ENCODE results near the gene TMEM212. TPM values are rescaled to one million over a fixed set of nuclear protein-coding genes. Genes with fewer than 3 reads are reported as not detected.

Gene TMEM212
- total and polyA plus RNA-seq, 7 donors: not detected

DNA sequence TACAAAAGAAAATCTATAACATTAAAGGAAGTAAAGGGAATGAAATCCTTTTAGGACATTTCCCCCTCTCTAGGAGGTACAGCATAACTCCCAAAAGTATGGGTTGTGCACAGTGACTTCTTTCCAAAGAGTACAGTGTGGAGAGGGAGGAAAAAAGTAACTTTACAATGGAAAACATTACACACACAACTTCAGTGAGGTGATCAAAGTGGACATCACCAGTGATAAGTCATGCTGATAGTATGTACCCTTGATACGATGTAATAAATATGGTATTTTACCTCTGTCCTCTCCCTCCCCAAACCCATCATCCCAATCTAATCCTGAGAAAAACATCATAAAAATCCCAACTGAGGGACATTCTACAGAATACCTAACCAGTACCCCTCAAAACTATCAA is 43.6 kb upstream of the TMEM212 start:
- TF ChIP-seq, protein P1, sequence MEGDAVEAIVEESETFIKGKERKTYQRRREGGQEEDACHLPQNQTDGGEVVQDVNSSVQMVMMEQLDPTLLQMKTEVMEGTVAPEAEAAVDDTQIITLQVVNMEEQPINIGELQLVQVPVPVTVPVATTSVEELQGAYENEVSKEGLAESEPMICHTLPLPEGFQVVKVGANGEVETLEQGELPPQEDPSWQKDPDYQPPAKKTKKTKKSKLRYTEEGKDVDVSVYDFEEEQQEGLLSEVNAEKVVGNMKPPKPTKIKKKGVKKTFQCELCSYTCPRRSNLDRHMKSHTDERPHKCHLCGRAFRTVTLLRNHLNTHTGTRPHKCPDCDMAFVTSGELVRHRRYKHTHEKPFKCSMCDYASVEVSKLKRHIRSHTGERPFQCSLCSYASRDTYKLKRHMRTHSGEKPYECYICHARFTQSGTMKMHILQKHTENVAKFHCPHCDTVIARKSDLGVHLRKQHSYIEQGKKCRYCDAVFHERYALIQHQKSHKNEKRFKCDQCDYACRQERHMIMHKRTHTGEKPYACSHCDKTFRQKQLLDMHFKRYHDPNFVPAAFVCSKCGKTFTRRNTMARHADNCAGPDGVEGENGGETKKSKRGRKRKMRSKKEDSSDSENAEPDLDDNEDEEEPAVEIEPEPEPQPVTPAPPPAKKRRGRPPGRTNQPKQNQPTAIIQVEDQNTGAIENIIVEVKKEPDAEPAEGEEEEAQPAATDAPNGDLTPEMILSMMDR (IDR thresholded peaks at IDR 0.05): no peak
- intact Hi-C loops (cut with DNase I): no loop called here
- Histone ChIP-seq H3K4me3 (no peak overlapping the region), H3K27ac (no peak overlapping the region), H3K4me1 (no peaks in the 10 kb centered on the region), H3K27me3 (ENCODE audit: insufficient read depth in 3 of 3, low read length in 2 of 3) (no peaks in the 10 kb centered on the region), H3K9me3 (no peaks in the 10 kb centered on the region), H3K36me3 (ENCODE audit: insufficient read depth in 1 of 2, low read depth in 1 of 2) (no peaks in the 10 kb centered on the region)
- 96 to 100% (median 97%) methylated on average over 1 of the region's 1 CpG for WGBS, 3 donors
- DNase-seq (no peak), ATAC-seq (no peak)

DNA sequence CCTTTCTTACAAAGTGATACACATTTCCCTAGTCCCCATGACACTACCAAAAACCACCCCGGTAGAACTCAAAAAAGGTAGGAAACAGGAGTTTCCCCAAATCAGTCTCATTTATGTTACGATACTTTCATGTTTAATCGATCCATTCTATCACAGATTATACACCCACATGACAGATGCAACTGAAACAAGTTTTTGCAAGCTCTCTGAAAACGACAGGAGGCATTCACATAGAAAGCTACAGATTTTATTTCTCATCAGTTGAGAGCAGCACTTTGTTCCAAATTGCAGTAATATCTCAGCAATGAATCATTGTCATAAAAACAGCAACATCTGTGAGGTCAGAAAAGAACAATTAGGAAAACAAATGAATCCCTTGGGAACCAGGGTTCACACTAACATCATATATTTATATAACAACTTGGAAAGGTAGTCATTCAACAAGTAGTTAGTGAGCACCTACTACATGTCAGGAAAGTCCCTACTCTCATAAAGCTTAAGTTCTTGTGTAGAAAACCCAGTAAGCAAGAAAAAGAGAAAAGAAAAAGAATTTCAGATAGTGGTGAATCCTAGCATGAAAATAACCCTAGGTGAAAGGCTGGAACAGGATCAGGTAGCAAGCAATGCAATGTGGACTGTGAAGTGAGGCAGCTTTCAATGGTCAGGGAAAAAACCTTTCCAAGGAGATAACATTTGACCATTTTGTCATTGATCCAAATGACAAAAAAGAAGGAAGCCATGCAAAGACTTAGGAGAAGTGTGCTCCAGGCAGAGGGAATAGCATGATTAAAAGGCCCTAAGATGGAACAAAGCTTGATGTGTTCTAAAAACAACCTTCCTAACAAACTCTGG is 41.2 kb upstream of the TMEM212 start:
- WGBS, 3 donors: 51 to 55% (median 52%) methylated on average over 4 of the region's 4 CpGs
- TF ChIP-seq, protein P1 (IDR thresholded peaks at IDR 0.05): no peak
- DNase-seq (no peak), ATAC-seq (no peak)
- H3K4me3 ChIP-seq: no peak overlapping the region
- H3K4me1 ChIP-seq: no peaks in the 10 kb centered on the region
- no peaks in the 10 kb centered on the region for H3K27me3 ChIP-seq (ENCODE audit: insufficient read depth in 3 of 3, low read length in 2 of 3)
- intact Hi-C loops (cut with DNase I): no loop called here
- H3K9me3 ChIP-seq: no peaks in the 10 kb centered on the region
- H3K27ac ChIP-seq: no peak overlapping the region
- no peaks in the 10 kb centered on the region for H3K36me3 ChIP-seq (ENCODE audit: insufficient read depth in 1 of 2, low read depth in 1 of 2)

DNA sequence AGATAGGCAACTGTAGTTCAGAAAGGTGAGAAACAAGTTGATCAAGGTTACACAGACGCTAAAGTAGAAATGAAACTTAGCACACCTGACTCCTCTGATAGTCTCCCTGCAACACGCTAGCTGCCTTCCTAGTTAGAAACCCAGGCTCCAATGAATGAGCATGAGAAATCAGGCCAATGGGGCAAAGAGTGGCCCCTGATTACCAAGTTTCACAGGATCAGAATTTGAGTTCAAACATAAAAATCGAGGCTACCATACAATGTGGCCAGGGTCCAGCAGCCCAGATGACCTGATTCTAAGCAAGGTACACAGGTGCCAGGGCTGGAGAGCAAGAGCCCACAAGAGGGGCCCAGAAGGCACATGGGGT is 40.6 kb upstream of the TMEM212 start:
- Histone ChIP-seq H3K36me3 (ENCODE audit: insufficient read depth in 1 of 2, low read depth in 1 of 2) (no peaks in the 10 kb centered on the region), H3K9me3 (no peaks in the 10 kb centered on the region), H3K27ac (no peak overlapping the region), H3K4me1 (no peaks in the 10 kb centered on the region), H3K27me3 (ENCODE audit: insufficient read depth in 3 of 3, low read length in 2 of 3) (no peaks in the 10 kb centered on the region), H3K4me3 (no peak overlapping the region)
- DNase-seq (no peak), ATAC-seq (no peak)
- intact Hi-C loops (cut with DNase I): no loop called here
- 87 to 93% (median 88%) methylated on average over 3 of the region's 3 CpGs for WGBS, 3 donors
- TF ChIP-seq, protein P1 (IDR thresholded peaks at IDR 0.05): no peak

GRCh38 chr3:171803044-171803443 is 40.1 kb upstream of the TMEM212 start:
- intact Hi-C loops (cut with DNase I): no loop called here
- Histone ChIP-seq H3K9me3 (no peaks in the 10 kb centered on the region), H3K27ac (no peak overlapping the region), H3K27me3 (ENCODE audit: insufficient read depth in 3 of 3, low read length in 2 of 3) (no peaks in the 10 kb centered on the region), H3K4me1 (no peaks in the 10 kb centered on the region), H3K4me3 (no peak overlapping the region), H3K36me3 (ENCODE audit: insufficient read depth in 1 of 2, low read depth in 1 of 2) (no peaks in the 10 kb centered on the region)
- ATAC-seq (no peak), DNase-seq (no peak)
- 89 to 97% (median 90%) methylated on average over 4 of the region's 4 CpGs for WGBS, 3 donors
- TF ChIP-seq, protein P1 (IDR thresholded peaks at IDR 0.05): no peak

Data from psoas muscle (tissue), 8 donors.